HepG2 (cell line): ENCODE measurements around the gene ASXL3. TPM values are rescaled to one million over a fixed set of nuclear protein-coding genes. Genes with fewer than 3 reads are reported as not detected.

Experiments used
- ATAC-seq: fragments of 200-7000 bp; cut with Tn5 transposase; 3 replicates; pipeline ENCODE4 v1.9.1; 2020; ENCODE audit warnings: mild to moderate bottlenecking, moderate library complexity
- BruUV-seq: library from RNA; stranded (reverse); fragments of 400-500 nt; replicated peaks from 2 replicates; lab custom pipeline; 2021; lab: Mats Ljungman, UMichigan
- CTCF ChIA-PET: fragments of 300-600 bp; formaldehyde crosslinking; extraction: SDS; loops from one replicate; lab custom pipeline; 2021; ENCODE audit warnings: low total read pairs, inconsistent platforms, low intra/inter-chr PET ratio; lab: Yijun Ruan, JAX
- POLR2A ChIA-PET: fragments of 350-600 bp; sonication (Branson Sonifier 250); formaldehyde crosslinking; loops from one replicate; lab custom pipeline; 2020; ENCODE audit warnings: antibody characterized with exemption, inconsistent platforms; lab: Yijun Ruan, JAX
- DNase-seq: peaks from one replicate; pipeline ENCODE4 v3.0.0-alpha.2; 2015; ENCODE audit warnings: low spot score
- FAIRE-seq: peaks from 3 replicates; lab custom pipeline; 2011; peaks lifted over from hg19 to GRCh38; lab: Jason Lieb, UNC
- H2AFZ ChIP-seq: one replicate; pipeline ENCODE4 v1.6.1; 2011; ENCODE audit warnings: low read length, inconsistent platforms
- H3K27ac ChIP-seq: fragments of 300-600 bp; 3 replicates; pipeline ENCODE4 v1.8.0; 2011; ENCODE audit warnings: mixed run types, mild to moderate bottlenecking, mixed read lengths, low read length, inconsistent platforms; ENCODE audit not compliant: insufficient read depth; ENCODE audit errors: extremely low read length
- H3K27me3 ChIP-seq, 2 experiments: fragments of 200-600 bp in 1 of 2; 2 replicates in 1 of 2; 3 replicates in 1 of 2; pipeline versions ENCODE4 v1.6.0 to v1.8.0; 2011; ENCODE audit warnings: low read length in 2 of 2, mild to moderate bottlenecking in 2 of 2, moderate library complexity in 2 of 2, inconsistent platforms in 1 of 2; ENCODE audit not compliant: insufficient read depth in 2 of 2, control insufficient read depth in 1 of 2
- H3K36me3 ChIP-seq, 2 experiments: fragments of 200-600 bp in 1 of 2; replicated peaks in 1 of 2; 2 replicates in 1 of 2; 3 replicates in 1 of 2; pipeline versions ENCODE4 v1.5.1 to v1.8.0; 2011; ENCODE audit warnings: low read length in 2 of 2, inconsistent platforms in 1 of 2; ENCODE audit not compliant: insufficient read depth in 2 of 2, control insufficient read depth in 1 of 2
- H3K4me1 ChIP-seq: 2 replicates; pipeline ENCODE4 v1.5.1; 2012; ENCODE audit warnings: low read length, inconsistent platforms; ENCODE audit not compliant: insufficient read depth
- H3K4me2 ChIP-seq: 2 replicates; pipeline ENCODE4 v1.6.0; 2011; ENCODE audit warnings: low read depth, low read length, inconsistent platforms
- H3K4me3 ChIP-seq, 3 experiments: fragments of 200-600 bp in 1 of 3; sonication (generic), shearing (Covaris generic) in 1 of 3; replicated peaks in 1 of 3; 2 replicates each; pipeline ENCODE4 v1.5.1; 2011 to 2016; ENCODE audit warnings: low read length in 3 of 3, inconsistent platforms in 2 of 3, low read depth in 2 of 3, mild to moderate bottlenecking in 2 of 3, control low read depth in 1 of 3, mixed read lengths in 1 of 3; ENCODE audit not compliant: insufficient read depth in 1 of 3
- H3K79me2 ChIP-seq: one replicate; pipeline ENCODE4 v1.6.1; 2011; ENCODE audit warnings: low read length, inconsistent platforms; ENCODE audit not compliant: insufficient read depth
- H3K9ac ChIP-seq: 2 replicates; pipeline ENCODE4 v1.6.0; 2011; ENCODE audit warnings: mild to moderate bottlenecking, low read depth, low read length, inconsistent platforms; ENCODE audit not compliant: insufficient read depth
- H3K9me3 ChIP-seq: 2 replicates; pipeline ENCODE4 v1.5.1; 2012; ENCODE audit warnings: mild to moderate bottlenecking, low read length
- H4K20me1 ChIP-seq: 2 replicates; pipeline ENCODE4 v1.6.0; 2011; ENCODE audit warnings: inconsistent platforms, mild to moderate bottlenecking, low read length, moderate library complexity; ENCODE audit not compliant: insufficient read depth
- BCL6 ChIP-seq: IDR thresholded peaks from 2 replicates; pipeline ENCODE4 v1.6.1; 2016; ENCODE audit warnings: missing genetic modification reagents, missing compliant biosample characterization
- GTF2F1 ChIP-seq: fragments of 150-350 bp; IDR thresholded peaks from 2 replicates; pipeline ENCODE4 v1.6.1; 2014; ENCODE audit warnings: low read length
- NAIF1 ChIP-seq: sonication (generic); formaldehyde crosslinking; IDR thresholded peaks from 2 replicates; pipeline ENCODE4 v1.5.0; 2020; ENCODE audit warnings: mild to moderate bottlenecking, missing genetic modification reagents, borderline replicate concordance
- SETDB1 ChIP-seq: sonication (generic); formaldehyde crosslinking; IDR thresholded peaks from 2 replicates; pipeline ENCODE4 v1.5.1; 2020; ENCODE audit warnings: missing genetic modification reagents, mild to moderate bottlenecking, borderline replicate concordance
- SKI ChIP-seq: fragments of 450-650 bp; IDR thresholded peaks from one replicate; pipeline ENCODE4 v1.6.1; 2018; ENCODE audit warnings: mild to moderate bottlenecking; ENCODE audit not compliant: partially characterized antibody
- WIZ ChIP-seq: sonication (generic); formaldehyde crosslinking; IDR thresholded peaks from 2 replicates; pipeline ENCODE4 v1.5.1; 2020; ENCODE audit warnings: mild to moderate bottlenecking, missing genetic modification reagents
- ZNF101 ChIP-seq: sonication (generic); formaldehyde crosslinking; IDR thresholded peaks from 2 replicates; pipeline ENCODE4 v1.4.0; 2020; ENCODE audit warnings: mild to moderate bottlenecking, low read depth, missing genetic modification reagents, borderline replicate concordance
- ZNF292 ChIP-seq: sonication (generic); formaldehyde crosslinking; IDR thresholded peaks from 2 replicates; pipeline ENCODE4 v1.8.1; 2022; ENCODE audit warnings: mild to moderate bottlenecking, low read depth, missing genetic modification reagents, borderline replicate concordance
- ZNF550 ChIP-seq: sonication (generic); formaldehyde crosslinking; IDR thresholded peaks from 2 replicates; pipeline ENCODE4 v1.4.0; 2020; ENCODE audit warnings: mild to moderate bottlenecking, missing genetic modification reagents, borderline replicate concordance
- WGBS: methylation state at CpG from one replicate; pipeline ENCODE4 v1.1.6; 2017; ENCODE audit warnings: low lambda C conversion rate; 5-methylcytosine and 5-hydroxymethylcytosine counted together
- in situ Hi-C: cut with HindIII; loops from 2 replicates; pipeline ENCODE4 v1.10.0; 2017; ENCODE audit warnings: low pct_unique_long_range_greater_than_20kb; ENCODE audit not compliant: extremely low pct_ligation_motif_present
- intact Hi-C: fragments of 100-400 bp; cut with micrococcal nuclease; formaldehyde crosslinking; loops from one replicate; pipeline ENCODE4 v1.10.0; 2022; ENCODE audit not compliant: unreplicated experiment
- polyA plus RNA-seq, 8 experiments: library from polyadenylated mRNA; depleted of rRNA in 3 of 8; stranded (reverse) in 7 of 8; unstranded in 1 of 8; fragments of >200 nt; fragmentation: Illumina TruSeq in 4 of 8; extraction: Trizol in 4 of 8; gene quantifications; 2 replicates each; pipeline versions ENCODE4 v1.2.1 to v1.2.3, GENCODE V29; 2011 to 2016; ENCODE audit warnings: low read depth in 4 of 8, missing spikeins in 1 of 8, mixed read lengths in 1 of 8; ENCODE audit not compliant: insufficient read depth in 1 of 8
- total RNA-seq, 5 experiments: library from RNA; depleted of rRNA; stranded (reverse); fragments of >200 nt; fragmentation: Illumina TruSeq; extraction: Trizol; gene quantifications; 2 replicates each; pipeline ENCODE4 v1.2.3, GENCODE V29; 2016; ENCODE audit warnings: low read depth in 1 of 5
- TF ChIP-seq, protein P1 (sequence below): sonication (generic); formaldehyde crosslinking; IDR thresholded peaks from 2 replicates; pipeline ENCODE4 v1.8.1; 2023; ENCODE audit warnings: missing genetic modification reagents, inconsistent platforms, borderline replicate concordance
- TF ChIP-seq, protein P2 (sequence below): sonication (generic); formaldehyde crosslinking; IDR thresholded peaks from 2 replicates; pipeline ENCODE4 v1.5.0; 2020; ENCODE audit warnings: missing genetic modification reagents
- TF ChIP-seq, protein P3 (sequence below): sonication (generic); formaldehyde crosslinking; IDR thresholded peaks from 2 replicates; pipeline ENCODE4 v1.5.0; 2020; ENCODE audit warnings: missing genetic modification reagents, mild to moderate bottlenecking, borderline replicate concordance
- TF ChIP-seq, protein P4 (sequence below): sonication (generic); formaldehyde crosslinking; IDR thresholded peaks from 2 replicates; pipeline ENCODE4 v1.8.1; 2022; ENCODE audit warnings: mild to moderate bottlenecking, missing genetic modification reagents

Gene ASXL3
- total and polyA plus RNA-seq, 2 of the 13 experiments (the other 11 are each of a cell fraction or from before 2014, with no cell fraction given), result not detected

DNA sequence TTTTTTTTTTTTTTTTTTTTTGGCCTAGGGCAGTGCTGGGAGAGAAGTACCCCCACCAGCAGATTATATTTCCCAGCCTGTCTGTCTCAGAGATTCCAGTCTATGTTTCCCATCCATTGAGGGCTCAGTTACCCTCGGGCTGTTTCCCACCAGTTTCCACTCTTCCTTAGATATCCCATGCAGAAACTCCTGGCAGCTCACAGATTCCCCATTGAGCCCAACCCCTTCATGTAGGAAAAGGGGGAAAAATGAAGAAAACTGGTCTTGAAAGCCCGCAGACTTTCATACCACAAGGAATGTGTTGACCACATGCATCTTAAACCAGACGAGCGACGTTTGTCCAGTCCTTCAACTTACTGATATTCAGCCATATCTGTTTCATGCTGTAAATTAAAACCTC, 15.2 kb downstream of the ASXL3 start (continued):
- TF ChIP-seq, protein P1, sequence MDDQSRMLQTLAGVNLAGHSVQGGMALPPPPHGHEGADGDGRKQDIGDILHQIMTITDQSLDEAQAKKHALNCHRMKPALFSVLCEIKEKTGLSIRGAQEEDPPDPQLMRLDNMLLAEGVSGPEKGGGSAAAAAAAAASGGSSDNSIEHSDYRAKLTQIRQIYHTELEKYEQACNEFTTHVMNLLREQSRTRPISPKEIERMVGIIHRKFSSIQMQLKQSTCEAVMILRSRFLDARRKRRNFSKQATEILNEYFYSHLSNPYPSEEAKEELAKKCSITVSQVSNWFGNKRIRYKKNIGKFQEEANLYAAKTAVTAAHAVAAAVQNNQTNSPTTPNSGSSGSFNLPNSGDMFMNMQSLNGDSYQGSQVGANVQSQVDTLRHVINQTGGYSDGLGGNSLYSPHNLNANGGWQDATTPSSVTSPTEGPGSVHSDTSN, result no peak
- TF ChIP-seq ZNF292 (CRISPR knock-in tag), result no peak
- TF ChIP-seq WIZ (CRISPR knock-in tag), result no peak
- no peak for TF ChIP-seq GTF2F1
- no peak for TF ChIP-seq BCL6 (CRISPR knock-in tag)
- TF ChIP-seq, protein P2, sequence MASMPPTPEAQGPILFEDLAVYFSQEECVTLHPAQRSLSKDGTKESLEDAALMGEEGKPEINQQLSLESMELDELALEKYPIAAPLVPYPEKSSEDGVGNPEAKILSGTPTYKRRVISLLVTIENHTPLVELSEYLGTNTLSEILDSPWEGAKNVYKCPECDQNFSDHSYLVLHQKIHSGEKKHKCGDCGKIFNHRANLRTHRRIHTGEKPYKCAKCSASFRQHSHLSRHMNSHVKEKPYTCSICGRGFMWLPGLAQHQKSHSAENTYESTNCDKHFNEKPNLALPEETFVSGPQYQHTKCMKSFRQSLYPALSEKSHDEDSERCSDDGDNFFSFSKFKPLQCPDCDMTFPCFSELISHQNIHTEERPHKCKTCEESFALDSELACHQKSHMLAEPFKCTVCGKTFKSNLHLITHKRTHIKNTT (CRISPR knock-in tag), result no peak
- TF ChIP-seq, protein P3, sequence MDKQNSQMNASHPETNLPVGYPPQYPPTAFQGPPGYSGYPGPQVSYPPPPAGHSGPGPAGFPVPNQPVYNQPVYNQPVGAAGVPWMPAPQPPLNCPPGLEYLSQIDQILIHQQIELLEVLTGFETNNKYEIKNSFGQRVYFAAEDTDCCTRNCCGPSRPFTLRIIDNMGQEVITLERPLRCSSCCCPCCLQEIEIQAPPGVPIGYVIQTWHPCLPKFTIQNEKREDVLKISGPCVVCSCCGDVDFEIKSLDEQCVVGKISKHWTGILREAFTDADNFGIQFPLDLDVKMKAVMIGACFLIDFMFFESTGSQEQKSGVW, result no peak
- no peak for TF ChIP-seq SKI

DNA sequence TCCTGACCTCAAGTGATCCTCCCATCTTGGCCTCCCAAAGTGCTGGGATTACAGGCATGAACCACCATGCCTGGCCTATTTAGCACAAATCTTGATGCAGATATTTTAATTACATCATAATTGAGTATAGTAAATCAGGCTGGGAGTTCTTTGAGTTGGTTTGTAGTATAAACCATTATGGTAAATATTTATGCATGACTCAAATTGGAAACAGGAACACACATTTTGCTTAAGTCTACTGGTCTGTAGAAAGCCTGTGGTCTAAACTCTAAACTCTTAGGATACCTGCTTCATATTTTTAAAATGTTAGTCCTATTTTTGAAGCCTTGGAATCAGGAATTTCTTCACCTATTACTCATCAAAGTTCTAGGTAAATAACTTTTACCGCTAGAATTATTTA, 16.8 kb downstream of the ASXL3 start:
- in situ Hi-C loops, result no loop called here
- no peaks in the 10 kb centered on the region for H3K36me3 ChIP-seq
- BruUV-seq, result no TSS peak
- no peak overlapping the region for H2AFZ ChIP-seq
- FAIRE-seq, result no peak
- TF ChIP-seq, protein P4, sequence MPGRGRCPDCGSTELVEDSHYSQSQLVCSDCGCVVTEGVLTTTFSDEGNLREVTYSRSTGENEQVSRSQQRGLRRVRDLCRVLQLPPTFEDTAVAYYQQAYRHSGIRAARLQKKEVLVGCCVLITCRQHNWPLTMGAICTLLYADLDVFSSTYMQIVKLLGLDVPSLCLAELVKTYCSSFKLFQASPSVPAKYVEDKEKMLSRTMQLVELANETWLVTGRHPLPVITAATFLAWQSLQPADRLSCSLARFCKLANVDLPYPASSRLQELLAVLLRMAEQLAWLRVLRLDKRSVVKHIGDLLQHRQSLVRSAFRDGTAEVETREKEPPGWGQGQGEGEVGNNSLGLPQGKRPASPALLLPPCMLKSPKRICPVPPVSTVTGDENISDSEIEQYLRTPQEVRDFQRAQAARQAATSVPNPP (CRISPR knock-in tag), result no peak
- TF ChIP-seq SETDB1 (CRISPR knock-in tag) (no peak), ZNF550 (no peak), ZNF101 (no peak), NAIF1 (CRISPR knock-in tag) (no peak)
- H4K20me1 ChIP-seq, result no peaks in the 10 kb centered on the region
- intact Hi-C loops, result no loop called here
- DNase-seq, result no peak
- no peaks in the 10 kb centered on the region for H3K9me3 ChIP-seq
- ChIA-PET POLR2A (no interaction called here), CTCF (no interaction called here)
- 27% methylated on average over 1 of the region's 1 CpG for WGBS
- no peak overlapping the region for H3K9ac ChIP-seq
- H3K27me3 ChIP-seq, result no peaks in the 10 kb centered on the region
- no peak overlapping the region for H3K4me2 ChIP-seq
- no peak overlapping the region for H3K27ac ChIP-seq
- no peak overlapping the region for H3K4me3 ChIP-seq
- no peak for ATAC-seq
- H3K4me1 ChIP-seq, result no peaks in the 10 kb centered on the region
- no peaks in the 10 kb centered on the region for H3K79me2 ChIP-seq
